ENCODE results near the gene MSH5.
"Not testable (repeated sequence)": the region's sequence is repeated elsewhere in the genome, so short reads cannot be mapped to it uniquely, and the experiment has no call there.

The MSH5 gene

GRCh38 chr6:31808599-31808998 lies 68.8 kb downstream of the MSH5 start:
- DNase-seq = not testable (repeated sequence)

- no peak for DNase-seq
Observed at GRCh38 chr6:31811645-31812044, 71.8 kb downstream of the MSH5 start.

All from NCI-H748 treated with DMSO at 0.1 percent for 48 hours (cell line).